Measurements from ENCODE around the gene NEK9. TPM values are rescaled to one million over a fixed set of nuclear protein-coding genes. Genes with fewer than 3 reads are reported as not detected.

Gene NEK9
- total RNA-seq, 2 donors from 2014 or later = 26.4 to 38.4 TPM

- no peak for TF ChIP-seq POLR2A (IDR thresholded peaks at IDR 0.05)
- TF ChIP-seq CTCF (IDR thresholded peaks at IDR 0.05) = no peak
- no peak for DNase-seq
- WGBS, 2 donors = 79 to 84% methylated on average over 2 of the region's 2 CpGs
- Histone ChIP-seq H3K9me3 (no peaks in the 10 kb centered on the region), H3K4me3 (no peak overlapping the region), H3K4me1 (peaks cover 10% of the 10 kb centered on the region), H3K27me3 (no peaks in the 10 kb centered on the region), H3K27ac (no peak overlapping the region), H3K36me3 (replicated peaks in 1 of 2; ENCODE audit: insufficient read depth in 1 of 2, low read depth in 2 of 2) (no peaks in the 10 kb centered on the region)
- intact Hi-C loops (cut with DNase I) = no loop called here
- no peak for ATAC-seq
These were observed 67.2 kb downstream of the NEK9 start for GRCh38 chr14:75059642-75060041.

GRCh38 chr14:75054421-75054820 is 72.4 kb downstream of the NEK9 start:
- TF ChIP-seq CTCF (IDR thresholded peaks at IDR 0.05) (no peak), POLR2A (IDR thresholded peaks at IDR 0.05) (no peak)
- H3K27me3 ChIP-seq = no peaks in the 10 kb centered on the region
- H3K36me3 ChIP-seq (replicated peaks in 1 of 2; ENCODE audit: insufficient read depth in 1 of 2, low read depth in 2 of 2) = no peaks in the 10 kb centered on the region
- intact Hi-C loops (cut with DNase I) = no loop called here
- H3K4me1 ChIP-seq = peaks cover 14% of the 10 kb centered on the region
- no peak overlapping the region for H3K27ac ChIP-seq
- ATAC-seq (no peak), DNase-seq (no peak)
- no peak overlapping the region for H3K4me3 ChIP-seq
- H3K9me3 ChIP-seq = no peaks in the 10 kb centered on the region
- 50% methylated on average over 1 of the region's 1 CpG for WGBS, 2 donors

- H3K9me3 ChIP-seq = no peaks in the 10 kb centered on the region
- WGBS, 2 donors = 66 to 70% methylated on average over 5 of the region's 5 CpGs
- no peak overlapping the region for H3K27ac ChIP-seq
- H3K4me3 ChIP-seq = no peak overlapping the region
- ATAC-seq = no peak
- H3K4me1 ChIP-seq = peaks cover 18% of the 10 kb centered on the region
- intact Hi-C loops (cut with DNase I) = no loop called here
- no peaks in the 10 kb centered on the region for H3K36me3 ChIP-seq (replicated peaks in 1 of 2; ENCODE audit: insufficient read depth in 1 of 2, low read depth in 2 of 2)
- TF ChIP-seq CTCF (IDR thresholded peaks at IDR 0.05) = no peak
- no peak for TF ChIP-seq POLR2A (IDR thresholded peaks at IDR 0.05)
- DNase-seq = no peak
- no peaks in the 10 kb centered on the region for H3K27me3 ChIP-seq
These were observed 73.2 kb downstream of the NEK9 start for GRCh38 chr14:75053396-75054291.

GRCh38 chr14:75051556-75051899 is 75.3 kb downstream of the NEK9 start:
- ATAC-seq (no peak), DNase-seq (no peak)
- Histone ChIP-seq H3K4me1 (peaks cover 18% of the 10 kb centered on the region), H3K9me3 (no peaks in the 10 kb centered on the region), H3K27ac (peak overlapping the region in 3 of 4 donors; percentile 89 to 95 (median 94)), H3K27me3 (no peaks in the 10 kb centered on the region), H3K4me3 (peak overlapping the region; percentile 48 to 73), H3K36me3 (replicated peaks in 1 of 2; ENCODE audit: insufficient read depth in 1 of 2, low read depth in 2 of 2) (no peaks in the 10 kb centered on the region)
- 20 to 21% methylated on average over 5 of the region's 5 CpGs for WGBS, 2 donors
- TF ChIP-seq POLR2A (IDR thresholded peaks at IDR 0.05) (no peak), CTCF (IDR thresholded peaks at IDR 0.05) (no peak)
- intact Hi-C loops (cut with DNase I) = no loop called here

Data from body of pancreas (tissue), 4 donors.